GM19043 (cell line): Measurements from ENCODE around the gene ITGB1.
A peak's percentile ranks its signal among the peaks of the same experiment; 100 is the strongest.

ENCODE experiments used
- ATAC-seq: cut with Tn5 transposase; IDR thresholded peaks from one replicate; pipeline ENCODE4 v1.9.1; 2021; ENCODE audit warnings: low read depth; ENCODE audit not compliant: unreplicated experiment

Gene ITGB1

GRCh38 chr10:32956365-32957197, 1.4 kb downstream of the ITGB1 start:
- no peak for ATAC-seq

- no peak for ATAC-seq
Measured at GRCh38 chr10:32955790-32956189, 2.2 kb downstream of the ITGB1 start.

- no peak for ATAC-seq
Measured at GRCh38 chr10:32955299-32955772, 2.7 kb downstream of the ITGB1 start.

- no peak for ATAC-seq
Measured at GRCh38 chr10:32954545-32955298, 3.3 kb downstream of the ITGB1 start.

- ATAC-seq: no peak
Measured at GRCh38 chr10:32954080-32954479, 4.0 kb downstream of the ITGB1 start.

GRCh38 chr10:32953277-32953927, 4.6 kb downstream of the ITGB1 start:
- no peak for ATAC-seq

GRCh38 chr10:32952541-32953276, 5.3 kb downstream of the ITGB1 start:
- ATAC-seq: no peak

GRCh38 chr10:32952094-32952493, 5.9 kb downstream of the ITGB1 start:
- no peak for ATAC-seq

- ATAC-seq: no peak
Measured at GRCh38 chr10:32951111-32951510, 6.9 kb downstream of the ITGB1 start.

GRCh38 chr10:32950591-32951108, 7.4 kb downstream of the ITGB1 start:
- no peak for ATAC-seq

- ATAC-seq: no peak
Measured at GRCh38 chr10:32949221-32949678, 8.8 kb downstream of the ITGB1 start.

GRCh38 chr10:32948451-32948850, 9.6 kb downstream of the ITGB1 start:
- ATAC-seq: no peak

GRCh38 chr10:32947586-32947985, 10.4 kb downstream of the ITGB1 start:
- no peak for ATAC-seq

- ATAC-seq: no peak
Measured at GRCh38 chr10:32946108-32946507, 11.9 kb downstream of the ITGB1 start.

GRCh38 chr10:32943854-32944661, 14.0 kb downstream of the ITGB1 start:
- no peak for ATAC-seq

GRCh38 chr10:32943395-32943794, 14.6 kb downstream of the ITGB1 start:
- ATAC-seq: peak; percentile 62

- no peak for ATAC-seq
Measured at GRCh38 chr10:32942081-32942480, 15.9 kb downstream of the ITGB1 start.

GRCh38 chr10:32941357-32941756, 16.7 kb downstream of the ITGB1 start:
- no peak for ATAC-seq
